ENCODE results near the gene RPS6KL1. TPM values are rescaled to one million over a fixed set of nuclear protein-coding genes. Genes with fewer than 3 reads are reported as not detected.

RPS6KL1 gene
- total RNA-seq, 2 donors from 2014 or later = 8.0 to 16.2 TPM

GRCh38 chr14:74875941-74876913, 46.8 kb downstream of the RPS6KL1 start, which contains the start of gene PROX2:
PROX2 (minus strand) TSS chr14:74876145; CDS start chr14:74863834, 12,311 bp downstream.
- no peak for ATAC-seq
- no peak for DNase-seq
- Histone ChIP-seq H3K27me3 (no peaks in the 10 kb centered on the region), H3K4me1 (peaks cover 5% of the 10 kb centered on the region), H3K27ac (no peak within 1 kb of the TSS), H3K36me3 (replicated peaks in 1 of 2; ENCODE audit: insufficient read depth in 1 of 2, low read depth in 2 of 2) (no peaks in the 10 kb centered on the region), H3K9me3 (no peaks in the 10 kb centered on the region), H3K4me3 (no peak within 1 kb of the TSS)
- intact Hi-C loops (cut with DNase I) = no loop called here
- TF ChIP-seq, protein P1, sequence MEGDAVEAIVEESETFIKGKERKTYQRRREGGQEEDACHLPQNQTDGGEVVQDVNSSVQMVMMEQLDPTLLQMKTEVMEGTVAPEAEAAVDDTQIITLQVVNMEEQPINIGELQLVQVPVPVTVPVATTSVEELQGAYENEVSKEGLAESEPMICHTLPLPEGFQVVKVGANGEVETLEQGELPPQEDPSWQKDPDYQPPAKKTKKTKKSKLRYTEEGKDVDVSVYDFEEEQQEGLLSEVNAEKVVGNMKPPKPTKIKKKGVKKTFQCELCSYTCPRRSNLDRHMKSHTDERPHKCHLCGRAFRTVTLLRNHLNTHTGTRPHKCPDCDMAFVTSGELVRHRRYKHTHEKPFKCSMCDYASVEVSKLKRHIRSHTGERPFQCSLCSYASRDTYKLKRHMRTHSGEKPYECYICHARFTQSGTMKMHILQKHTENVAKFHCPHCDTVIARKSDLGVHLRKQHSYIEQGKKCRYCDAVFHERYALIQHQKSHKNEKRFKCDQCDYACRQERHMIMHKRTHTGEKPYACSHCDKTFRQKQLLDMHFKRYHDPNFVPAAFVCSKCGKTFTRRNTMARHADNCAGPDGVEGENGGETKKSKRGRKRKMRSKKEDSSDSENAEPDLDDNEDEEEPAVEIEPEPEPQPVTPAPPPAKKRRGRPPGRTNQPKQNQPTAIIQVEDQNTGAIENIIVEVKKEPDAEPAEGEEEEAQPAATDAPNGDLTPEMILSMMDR (IDR thresholded peaks at IDR 0.05) = no peak
- no peak for TF ChIP-seq POLR2A (IDR thresholded peaks at IDR 0.05)
- WGBS, 2 donors = 48 to 50% methylated on average over 9 to 13 of the region's 13 CpGs

DNA sequence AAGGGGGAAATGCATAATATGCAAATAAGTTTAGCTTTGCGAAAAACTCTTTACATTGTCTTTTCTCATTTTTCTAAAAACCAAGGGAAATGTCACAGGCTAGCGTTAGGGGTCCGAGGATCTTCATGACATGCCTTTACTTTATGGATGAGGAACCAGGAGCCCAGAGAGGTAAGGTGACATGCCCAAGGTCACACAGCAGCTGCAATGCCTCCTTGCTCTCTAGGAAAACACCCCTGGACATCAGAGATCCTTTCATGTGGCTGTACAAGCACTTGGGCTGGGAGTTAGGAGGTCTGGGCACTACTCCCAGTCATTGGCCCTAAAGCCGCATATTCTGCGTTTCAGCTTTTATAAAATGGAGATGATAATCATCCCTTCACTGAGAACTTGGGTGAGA, 47.9 kb downstream of the RPS6KL1 start:
- no peaks in the 10 kb centered on the region for H3K36me3 ChIP-seq (replicated peaks in 1 of 2; ENCODE audit: insufficient read depth in 1 of 2, low read depth in 2 of 2)

DNA sequence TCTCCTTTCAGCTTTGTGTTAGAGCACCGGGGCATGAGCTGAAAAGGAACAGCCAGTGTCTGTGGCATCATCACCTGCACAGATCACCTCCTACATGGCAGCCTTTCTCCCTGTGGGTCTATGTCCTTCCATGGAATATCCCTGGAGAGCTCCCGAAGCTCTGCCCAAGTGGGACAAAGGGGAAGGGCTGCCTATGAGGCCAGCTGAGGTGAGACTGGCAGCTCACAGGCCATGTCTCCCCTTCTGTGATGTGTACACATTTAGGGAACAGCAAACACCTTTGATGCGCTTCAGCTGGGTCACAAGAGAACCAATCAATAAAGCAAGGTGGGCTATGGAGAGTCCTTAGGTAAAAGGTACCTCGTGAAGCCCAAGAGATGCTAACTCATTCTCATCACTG, 51.2 kb downstream of the RPS6KL1 start:
- intact Hi-C loops (cut with DNase I) = no loop called here
- no peaks in the 10 kb centered on the region for H3K36me3 ChIP-seq (replicated peaks in 1 of 2; ENCODE audit: insufficient read depth in 1 of 2, low read depth in 2 of 2)
- TF ChIP-seq POLR2A (IDR thresholded peaks at IDR 0.05) = no peak
- TF ChIP-seq, protein P1 (IDR thresholded peaks at IDR 0.05) = no peak
- ATAC-seq (no peak), DNase-seq (no peak)
- no peaks in the 10 kb centered on the region for H3K4me1 ChIP-seq
- H3K27me3 ChIP-seq = no peaks in the 10 kb centered on the region
- 62 to 65% methylated on average over 4 of the region's 4 CpGs for WGBS, 2 donors
- H3K9me3 ChIP-seq = no peaks in the 10 kb centered on the region
- H3K27ac ChIP-seq = no peak overlapping the region
- no peak overlapping the region for H3K4me3 ChIP-seq

More for the DNA sequence above, 47.9 kb downstream of the RPS6KL1 start:
- no peaks in the 10 kb centered on the region for H3K4me1 ChIP-seq
- DNase-seq (no peak), ATAC-seq (no peak)
- no peak overlapping the region for H3K27ac ChIP-seq
- intact Hi-C loops (cut with DNase I) = no loop called here
- no peaks in the 10 kb centered on the region for H3K9me3 ChIP-seq
- H3K4me3 ChIP-seq = no peak overlapping the region
- WGBS, 2 donors = 78 to 88% methylated on average over 5 of the region's 5 CpGs
- TF ChIP-seq, protein P1 (IDR thresholded peaks at IDR 0.05) = no peak
- TF ChIP-seq POLR2A (IDR thresholded peaks at IDR 0.05) = no peak
- no peaks in the 10 kb centered on the region for H3K27me3 ChIP-seq

- TF ChIP-seq, protein P1 (IDR thresholded peaks at IDR 0.05) = no peak
- TF ChIP-seq POLR2A (IDR thresholded peaks at IDR 0.05) = no peak
- Histone ChIP-seq H3K4me1 (no peaks in the 10 kb centered on the region), H3K27ac (no peak overlapping the region), H3K27me3 (no peaks in the 10 kb centered on the region), H3K9me3 (no peaks in the 10 kb centered on the region), H3K36me3 (replicated peaks in 1 of 2; ENCODE audit: insufficient read depth in 1 of 2, low read depth in 2 of 2) (no peaks in the 10 kb centered on the region), H3K4me3 (no peak overlapping the region)
- intact Hi-C loops (cut with DNase I) = loop anchor here (10.0 kb wide), 1 partner anchor 216 kb away; no protein-coding TSS in a partner anchor
- DNase-seq = no peak
- 80 to 85% methylated on average over 8 of the region's 8 CpGs for WGBS, 2 donors
- no peak for ATAC-seq
These were observed 54.3 kb downstream of the RPS6KL1 start for GRCh38 chr14:74868739-74869138.
